H1 (cell line): Measurements from ENCODE around the gene CCDC91. TPM values are rescaled to one million over a fixed set of nuclear protein-coding genes. Genes with fewer than 3 reads are reported as not detected.

Experiments
- BACH1 ChIP-seq: IDR thresholded peaks from 2 replicates; pipeline ENCODE4 v1.6.1; 2012; ENCODE audit warnings: low read length, improper control_type of control experiment
- POLR2A ChIP-seq, 2 experiments: IDR thresholded peaks; 1 replicate in 1 of 2; 2 replicates in 1 of 2; pipeline ENCODE4 v1.6.1; 2011; ENCODE audit warnings: low read depth in 2 of 2, low read length in 2 of 2, mild to moderate bottlenecking in 2 of 2; ENCODE audit errors: control extremely low read depth in 1 of 2
- polyA plus RNA-seq, 7 experiments: library from polyadenylated mRNA; depleted of rRNA in 3 of 7; stranded (reverse) in 5 of 7; unstranded in 2 of 7; fragments of >200 nt in 5 of 7; fragments of 200-250 nt in 2 of 7; gene quantifications; 1 replicate in 5 of 7; 2 replicates in 1 of 7; 4 replicates in 1 of 7; pipeline versions ENCODE4 v1.2.1 to v1.2.3, GENCODE V29; 2011 to 2013; ENCODE audit warnings: missing spikeins in 2 of 7, mixed read lengths in 2 of 7
- total RNA-seq: library from RNA; stranded (reverse); fragmentation: NEBNext Ultra II Directional; extraction: Animal tissue kit (Norgen Biotek cat#: 25700); gene quantifications from 2 replicates; pipeline ENCODE4 v1.2.1, GENCODE V29; 2021

The CCDC91 gene
- total and polyA plus RNA-seq, 2 of the 8 experiments (the other 6 are each of a cell fraction or from before 2014, with no cell fraction given): 8.6 to 23.1 TPM

DNA sequence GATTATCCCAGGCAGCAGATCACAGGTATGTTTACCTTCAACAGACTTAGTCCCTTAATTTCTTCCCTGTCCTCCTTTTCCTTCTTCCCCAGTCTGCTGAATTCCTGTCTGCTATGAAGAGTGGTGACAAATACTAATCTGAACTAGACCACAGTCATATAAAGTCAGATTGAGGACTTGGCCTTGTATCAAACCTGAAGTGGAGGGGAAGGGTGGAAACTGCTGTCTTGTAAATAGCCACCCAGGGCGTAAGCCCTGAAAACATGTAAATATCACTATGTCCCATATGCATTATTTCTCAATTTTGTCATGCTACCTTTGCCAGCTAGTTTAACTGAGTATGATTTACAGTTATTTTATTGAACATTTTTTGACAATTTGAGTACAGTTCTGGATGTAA, 368.0 kb downstream of the CCDC91 start (continued):
- TF ChIP-seq BACH1: no peak
- no peak for TF ChIP-seq POLR2A (IDR thresholded peaks at IDR 0.05; ENCODE audit: control extremely low read depth in 1 of 2, low read depth in 2 of 2, low read length in 2 of 2)
